IgD-negative memory B cell (primary cell): ENCODE results near the gene MGAT3. TPM values are rescaled to one million over a fixed set of nuclear protein-coding genes. Genes with fewer than 3 reads are reported as not detected.
A peak's percentile ranks its signal among the peaks of the same experiment; 100 is the strongest.
"Not testable (repeated sequence)": the region's sequence is repeated elsewhere in the genome, so short reads cannot be mapped to it uniquely, and the experiment has no call there.

Experiments used
- H3K27ac Mint-ChIP-seq, 3 donors: one replicate each; pipeline ENCODE4 v1.8.0; 2020 to 2022; ENCODE audit warnings: mild to moderate bottlenecking in 3 of 3, mixed read lengths in 3 of 3, moderate library complexity in 1 of 3
- H3K27me3 Mint-ChIP-seq: one replicate; pipeline ENCODE4 v1.8.0; 2021; ENCODE audit warnings: mixed read lengths
- H3K36me3 Mint-ChIP-seq: one replicate; pipeline ENCODE4 v1.8.0; 2020; ENCODE audit warnings: mild to moderate bottlenecking, mixed read lengths
- H3K4me1 Mint-ChIP-seq, 3 donors: one replicate each; pipeline ENCODE4 v1.8.0; 2020 to 2022; ENCODE audit warnings: mixed read lengths in 3 of 3, mild to moderate bottlenecking in 1 of 3
- H3K4me3 Mint-ChIP-seq, 4 donors: one replicate each; pipeline ENCODE4 v1.8.0; 2020 to 2022; ENCODE audit warnings: mild to moderate bottlenecking in 4 of 4, mixed read lengths in 4 of 4, moderate library complexity in 3 of 4
- H3K9me3 Mint-ChIP-seq, 3 donors: one replicate each; pipeline ENCODE4 v1.8.0; 2020 to 2021; ENCODE audit warnings: mixed read lengths in 3 of 3, mild to moderate bottlenecking in 1 of 3
- polyA plus RNA-seq: library from polyadenylated mRNA; unstranded; fragments of 300-500 nt; fragmentation: Illumina TruSeq; gene quantifications from one replicate; pipeline ENCODE4 v1.2.3, GENCODE V29; 2021

MGAT3 gene
- polyA plus RNA-seq, 1 donor from 2014 or later: 2.1 TPM

DNA sequence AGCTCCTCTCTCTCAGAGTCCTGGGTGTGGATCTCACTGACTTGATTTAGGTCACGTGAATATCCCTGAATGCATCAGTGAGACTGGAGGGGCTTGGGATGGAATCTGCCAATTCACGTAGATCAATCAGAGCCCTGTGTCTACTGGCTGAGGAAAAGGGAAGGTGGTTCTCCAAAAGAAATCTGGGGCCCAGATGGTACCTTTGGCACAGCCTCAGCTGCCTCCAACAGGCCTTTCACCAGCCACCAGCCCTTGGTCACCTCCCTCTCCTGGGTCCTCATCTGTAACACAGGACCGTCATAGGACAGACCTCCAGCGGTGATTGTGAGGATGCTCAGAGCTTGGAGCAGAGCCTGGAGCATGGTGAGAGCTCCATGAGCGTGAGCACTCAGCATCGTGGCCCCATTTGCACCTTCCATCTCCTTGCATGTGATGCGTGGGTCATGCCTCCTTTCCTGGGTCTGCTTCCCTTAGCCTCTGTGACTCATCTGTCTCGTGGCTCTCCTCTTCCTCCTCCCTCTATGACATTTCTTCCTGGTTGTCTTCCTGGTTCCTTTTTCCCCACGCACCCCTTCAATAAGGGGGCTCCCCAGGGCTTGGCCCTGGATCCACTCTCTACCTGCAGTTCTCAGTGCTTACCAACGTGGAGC is 37.8 kb downstream of the MGAT3 start:
- H3K4me1 Mint-ChIP-seq: peaks cover 16 to 21% (median 17%) of the 10 kb centered on the region in 3 donors
- no peaks in the 10 kb centered on the region for H3K9me3 Mint-ChIP-seq
- H3K36me3 Mint-ChIP-seq: no peaks in the 10 kb centered on the region
- H3K27me3 Mint-ChIP-seq: no peaks in the 10 kb centered on the region
- no peak overlapping the region for H3K4me3 Mint-ChIP-seq
- peak overlapping the region in 1 of 3 donors; percentile 74 for H3K27ac Mint-ChIP-seq

DNA sequence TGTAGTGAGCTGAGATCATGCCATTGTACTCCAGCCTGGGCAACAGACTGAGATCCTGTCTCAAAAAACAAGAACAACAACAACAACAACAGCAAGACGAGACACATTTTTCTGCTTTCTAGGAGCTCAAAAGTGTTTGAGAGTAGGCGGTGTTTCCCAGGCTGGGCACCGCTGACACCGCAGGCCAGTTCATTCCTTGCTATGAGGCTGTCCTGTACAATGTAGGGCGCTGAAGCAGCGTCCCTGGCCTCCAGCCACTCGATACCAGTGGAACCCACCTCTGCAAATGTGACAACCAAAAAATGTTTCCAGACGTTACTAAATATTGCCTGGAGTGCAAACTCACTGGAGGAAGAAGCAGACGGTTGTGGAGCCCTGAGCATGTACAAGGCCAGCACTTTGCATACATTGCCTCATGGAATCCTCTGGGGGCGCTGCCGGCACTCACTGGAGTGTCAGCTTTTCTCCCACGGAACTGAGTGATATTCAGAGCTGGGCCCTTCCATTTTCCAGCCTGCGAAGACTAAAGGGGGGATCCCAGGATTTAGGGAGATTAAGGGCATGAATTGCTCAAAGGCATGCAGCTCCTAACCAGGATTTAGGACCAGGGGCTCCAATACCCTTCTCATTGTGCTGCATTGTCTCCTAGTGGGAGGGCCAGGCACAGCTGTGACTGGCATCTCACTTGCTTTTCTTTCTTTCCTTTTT is 39.5 kb downstream of the MGAT3 start:
- Mint-ChIP-seq H3K4me1 (peaks cover 10 to 14% (median 11%) of the 10 kb centered on the region in 3 donors), H3K27me3 (no peaks in the 10 kb centered on the region), H3K9me3 (no peaks in the 10 kb centered on the region), H3K36me3 (no peaks in the 10 kb centered on the region), H3K27ac (peak overlapping the region; percentile 25 to 52 (median 31)), H3K4me3 (peak overlapping the region in 1 of 4 donors; percentile 3)

DNA sequence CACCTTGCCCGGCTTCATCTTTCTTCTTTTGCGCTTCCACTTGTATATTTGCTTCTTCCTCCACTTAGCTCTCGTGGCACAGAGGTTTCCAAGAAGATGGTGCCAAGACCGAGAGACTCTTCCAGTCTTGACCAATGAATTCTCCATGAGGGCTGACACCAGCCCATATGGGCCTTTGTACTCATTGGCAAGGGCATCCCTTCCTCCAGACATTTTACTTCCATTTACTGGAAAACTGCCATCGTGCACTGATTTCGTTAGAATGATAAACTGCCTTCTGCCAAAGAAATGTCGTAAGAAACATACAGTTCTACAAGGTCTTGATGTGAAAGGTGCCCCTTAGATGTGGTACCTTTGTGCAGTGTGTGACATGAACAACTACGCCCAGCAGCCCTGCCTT is 40.6 kb downstream of the MGAT3 start:
- peaks cover 14 to 19% (median 16%) of the 10 kb centered on the region in 3 donors for H3K4me1 Mint-ChIP-seq

DNA sequence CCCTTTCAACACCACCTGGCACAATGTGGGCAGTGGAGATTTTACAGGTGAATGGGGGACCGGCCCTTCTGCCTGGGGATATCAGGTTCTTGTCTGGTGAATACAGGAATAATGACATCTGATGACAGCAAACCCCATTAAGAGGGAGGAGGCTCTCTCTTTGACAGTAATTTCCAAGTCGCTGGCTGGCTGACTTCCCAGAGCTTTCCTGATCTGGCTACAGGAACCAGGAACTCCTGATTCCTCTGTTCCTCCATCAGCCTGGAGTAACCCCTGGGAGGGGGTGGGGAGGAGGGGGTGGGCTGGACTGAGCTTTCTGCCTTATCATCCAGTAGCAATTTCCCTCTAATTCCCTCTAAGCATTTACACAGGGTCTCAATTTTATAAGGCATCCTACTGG is 41.6 kb downstream of the MGAT3 start:
- H3K36me3 Mint-ChIP-seq: peaks cover 2% of the 10 kb centered on the region
- H3K4me3 Mint-ChIP-seq: no peak overlapping the region
- no peaks in the 10 kb centered on the region for H3K27me3 Mint-ChIP-seq
- no peaks in the 10 kb centered on the region for H3K9me3 Mint-ChIP-seq
- peaks cover 18% of the 10 kb centered on the region in 3 donors for H3K4me1 Mint-ChIP-seq
- H3K27ac Mint-ChIP-seq: no peak overlapping the region

More for the DNA sequence above, 40.6 kb downstream of the MGAT3 start:
- Mint-ChIP-seq H3K9me3 (no peaks in the 10 kb centered on the region), H3K36me3 (peaks cover 2% of the 10 kb centered on the region), H3K27ac (peak overlapping the region in 1 of 3 donors; percentile 21), H3K27me3 (no peaks in the 10 kb centered on the region), H3K4me3 (no peak overlapping the region)

DNA sequence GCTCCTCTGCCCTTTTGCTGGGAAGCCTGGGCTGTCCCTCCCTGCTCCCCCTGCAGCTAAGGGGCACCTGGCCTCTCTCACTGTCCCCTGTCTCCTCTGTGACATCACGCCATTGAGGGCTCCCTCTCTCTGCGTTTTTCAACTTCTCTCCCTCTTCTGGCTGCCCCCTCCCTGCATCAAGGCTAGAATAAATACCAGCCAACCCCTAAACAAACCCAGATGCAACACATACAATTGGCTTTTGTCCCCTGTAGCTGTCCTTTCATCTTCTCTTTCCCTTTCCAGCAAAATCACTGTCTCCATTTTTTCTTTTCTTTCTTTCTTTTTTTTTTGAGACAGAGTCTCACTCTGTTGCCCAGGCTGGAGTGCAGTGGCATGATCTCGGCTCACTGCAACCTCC is 42.0 kb downstream of the MGAT3 start:
- Mint-ChIP-seq H3K4me3 (peak overlapping the region in 1 of 4 donors; percentile 26), H3K27ac (no peak overlapping the region), H3K27me3 (no peaks in the 10 kb centered on the region), H3K9me3 (no peaks in the 10 kb centered on the region), H3K36me3 (peaks cover 5% of the 10 kb centered on the region), H3K4me1 (peaks cover 19 to 20% (median 19%) of the 10 kb centered on the region in 3 donors)

DNA sequence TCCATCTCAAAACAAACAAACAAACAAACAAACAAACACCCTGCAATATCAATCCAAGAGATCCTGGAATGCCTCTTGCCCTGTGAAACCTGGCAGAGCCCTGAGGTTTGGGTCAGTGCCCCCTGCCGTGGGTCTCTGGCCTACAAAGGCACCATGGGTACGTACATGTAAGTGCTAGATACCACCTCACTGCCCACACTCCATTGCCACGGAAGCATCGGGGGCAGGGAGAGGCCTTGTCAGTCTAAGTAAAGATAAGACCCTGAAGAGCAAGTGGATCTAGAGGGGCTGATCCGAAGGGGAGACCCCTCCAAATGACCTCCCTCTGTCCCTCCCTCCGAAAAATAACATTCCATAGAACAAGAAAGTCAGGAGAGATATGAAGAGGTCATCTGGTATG is 43.3 kb downstream of the MGAT3 start:
- Mint-ChIP-seq H3K27ac (peak overlapping the region in 2 of 3 donors; percentile 39 to 51), H3K4me1 (peaks cover 19 to 22% (median 19%) of the 10 kb centered on the region in 3 donors), H3K9me3 (no peaks in the 10 kb centered on the region), H3K4me3 (peak overlapping the region in 1 of 4 donors; percentile 59), H3K36me3 (peaks cover 6% of the 10 kb centered on the region), H3K27me3 (no peaks in the 10 kb centered on the region)

DNA sequence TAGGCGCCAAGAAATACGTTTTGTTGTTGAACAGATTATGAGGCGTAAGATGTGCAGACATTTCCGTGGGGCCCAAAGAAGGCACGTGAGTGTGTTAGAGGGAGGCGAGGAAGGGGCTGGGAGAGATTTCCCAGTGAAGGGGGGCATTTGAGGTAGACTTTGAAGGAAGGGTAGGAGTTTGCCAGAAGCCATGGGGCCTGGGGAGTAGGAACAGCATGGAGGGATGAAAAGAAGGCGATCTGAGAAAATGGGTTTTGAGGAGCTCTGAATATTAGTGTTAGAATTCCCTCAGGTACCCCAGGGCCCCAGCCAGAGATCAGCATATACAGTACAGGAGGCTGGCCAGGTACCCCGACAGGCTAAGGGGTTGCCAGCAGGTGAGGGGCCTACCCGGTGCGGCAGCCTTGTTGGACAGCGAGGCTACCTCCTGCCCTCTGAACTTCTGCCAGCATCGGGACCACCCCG is 44.9 kb downstream of the MGAT3 start:
- Mint-ChIP-seq H3K27ac (peak overlapping the region; percentile 5 to 93 (median 92)), H3K4me3 (peak overlapping the region; percentile 87 to 99 (median 96)), H3K36me3 (peaks cover 11% of the 10 kb centered on the region), H3K9me3 (no peaks in the 10 kb centered on the region), H3K4me1 (peaks cover 22 to 26% (median 23%) of the 10 kb centered on the region in 3 donors), H3K27me3 (no peaks in the 10 kb centered on the region)

DNA sequence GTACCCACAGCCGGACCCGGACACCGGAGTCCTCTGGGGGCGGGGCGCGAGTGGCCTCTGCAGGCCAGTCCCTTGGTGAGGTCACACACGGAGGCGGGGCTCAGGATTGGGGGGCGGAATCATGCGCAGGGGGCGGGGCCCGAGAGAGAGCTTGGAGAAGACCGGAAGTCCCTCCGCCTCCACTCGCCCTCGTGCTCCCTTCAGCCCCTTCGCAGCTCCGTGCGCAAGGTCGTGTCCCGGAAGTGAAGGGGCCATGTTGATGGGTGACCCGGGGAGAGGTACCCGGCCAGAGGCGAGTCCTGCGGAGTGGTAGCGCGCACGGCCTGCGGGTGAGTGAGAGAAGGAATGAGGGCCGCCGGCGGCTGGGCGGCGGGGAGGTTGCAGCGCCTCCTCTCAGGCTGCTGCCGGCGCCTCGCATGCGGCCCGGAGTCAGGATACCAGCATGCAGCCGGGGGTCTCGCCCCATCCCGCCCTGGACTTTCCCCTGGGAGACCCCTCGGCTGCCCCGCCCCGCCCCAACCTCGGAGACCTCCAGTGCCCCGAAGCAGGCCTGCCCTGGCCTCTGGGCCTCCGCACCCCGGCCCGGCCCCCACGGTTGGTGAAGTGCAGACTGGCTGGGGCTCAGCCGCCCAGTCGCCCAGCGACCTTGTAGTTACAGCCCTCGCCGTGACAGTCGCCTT is 45.4 kb downstream of the MGAT3 start, which contains the start of gene MIEF1:
Gene MIEF1 (plus strand): TSS at position 182 of the 680 bp plus-strand sequence. CDS start 9,005 bp downstream, outside the sequence.
- Mint-ChIP-seq H3K27ac (peak within 1 kb of the TSS; percentile 75 to 93 (median 92)), H3K36me3 (peaks cover 11% of the 10 kb centered on the region), H3K4me3 (peak within 1 kb of the TSS; percentile 87 to 99 (median 96)), H3K4me1 (peaks cover 23 to 25% (median 25%) of the 10 kb centered on the region in 3 donors), H3K27me3 (no peaks in the 10 kb centered on the region), H3K9me3 (no peaks in the 10 kb centered on the region)

DNA sequence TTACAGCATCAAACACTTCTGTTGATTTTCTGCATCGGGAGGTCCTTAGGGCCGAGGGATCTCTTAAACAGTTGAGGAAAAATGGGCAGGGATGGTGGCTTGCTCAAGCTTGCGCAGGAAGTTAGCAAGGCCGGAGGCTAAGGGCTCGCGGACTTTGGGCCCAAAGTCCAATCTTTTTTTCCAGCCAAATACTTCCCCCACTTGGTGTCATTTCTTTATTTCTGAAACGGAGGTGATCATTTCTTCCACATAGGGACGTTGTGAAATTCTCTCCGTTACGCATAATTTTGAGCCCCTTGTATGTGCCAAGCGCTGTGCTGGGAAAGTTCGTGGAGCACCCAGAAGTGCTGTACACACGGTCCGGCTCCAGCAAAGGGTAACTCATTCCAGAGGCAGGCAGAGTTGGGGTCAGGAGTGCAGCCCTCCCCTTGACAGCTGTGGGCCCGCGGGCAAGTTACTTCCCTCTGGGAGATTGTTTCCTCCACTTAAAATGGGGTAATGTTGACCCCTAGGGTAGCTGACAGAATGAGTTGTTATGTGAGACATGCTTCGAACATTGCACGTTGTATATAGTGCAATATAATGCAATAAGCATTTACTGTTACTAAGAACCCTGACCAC is 46.1 kb downstream of the MGAT3 start:
- Mint-ChIP-seq H3K9me3 (no peaks in the 10 kb centered on the region), H3K36me3 (peaks cover 11% of the 10 kb centered on the region), H3K27ac (peak overlapping the region; percentile 39 to 93 (median 75)), H3K4me1 (peaks cover 23 to 25% (median 24%) of the 10 kb centered on the region in 3 donors), H3K27me3 (no peaks in the 10 kb centered on the region), H3K4me3 (peak overlapping the region; percentile 87 to 99 (median 96))

DNA sequence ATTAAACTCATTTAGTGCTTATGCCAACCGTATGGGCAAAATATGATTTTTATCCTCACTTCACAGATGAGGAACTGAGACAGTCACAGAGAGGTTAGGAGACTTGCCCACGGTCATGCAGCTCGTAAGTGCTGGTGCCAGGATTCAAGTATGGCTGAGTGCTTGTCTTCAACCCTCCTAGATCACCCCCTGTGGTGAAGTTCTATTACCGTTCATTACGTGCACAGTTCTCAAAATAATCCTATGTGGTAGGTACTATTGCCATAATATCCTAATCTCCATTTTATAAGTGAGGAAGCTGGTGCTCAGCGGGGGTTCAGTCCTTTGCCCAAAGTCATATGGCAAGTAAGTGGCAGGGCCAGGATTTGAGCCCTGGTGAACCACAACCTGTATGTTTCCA is 46.8 kb downstream of the MGAT3 start:
- Mint-ChIP-seq H3K36me3 (peaks cover 11% of the 10 kb centered on the region), H3K4me1 (peaks cover 26 to 30% (median 28%) of the 10 kb centered on the region in 3 donors), H3K9me3 (no peaks in the 10 kb centered on the region), H3K4me3 (peak overlapping the region; percentile 87 to 98 (median 94)), H3K27ac (peak overlapping the region in 2 of 3 donors; percentile 35 to 75), H3K27me3 (no peaks in the 10 kb centered on the region)

DNA sequence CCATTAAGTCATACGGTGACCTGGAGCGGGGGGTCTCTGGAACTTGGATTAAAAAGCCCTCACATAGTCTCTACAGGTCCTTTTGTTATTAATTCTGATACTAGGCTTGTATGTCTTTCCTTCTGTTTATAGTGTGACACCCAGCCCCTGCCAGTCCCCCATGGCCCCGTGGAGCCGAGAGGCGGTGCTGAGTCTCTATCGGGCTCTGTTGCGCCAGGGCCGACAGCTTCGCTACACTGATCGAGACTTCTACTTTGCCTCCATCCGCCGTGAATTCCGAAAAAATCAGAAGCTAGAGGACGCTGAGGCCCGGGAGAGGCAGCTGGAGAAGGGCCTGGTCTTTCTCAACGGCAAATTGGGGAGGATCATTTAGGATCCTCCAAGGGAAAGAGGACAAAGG is 47.3 kb downstream of the MGAT3 start:
- peaks cover 29 to 33% (median 29%) of the 10 kb centered on the region in 3 donors for H3K4me1 Mint-ChIP-seq
- peak overlapping the region; percentile 74 to 98 (median 91) for H3K4me3 Mint-ChIP-seq
- peaks cover 11% of the 10 kb centered on the region for H3K36me3 Mint-ChIP-seq
- no peaks in the 10 kb centered on the region for H3K9me3 Mint-ChIP-seq
- no peaks in the 10 kb centered on the region for H3K27me3 Mint-ChIP-seq
- peak overlapping the region in 2 of 3 donors; percentile 11 to 35 for H3K27ac Mint-ChIP-seq

DNA sequence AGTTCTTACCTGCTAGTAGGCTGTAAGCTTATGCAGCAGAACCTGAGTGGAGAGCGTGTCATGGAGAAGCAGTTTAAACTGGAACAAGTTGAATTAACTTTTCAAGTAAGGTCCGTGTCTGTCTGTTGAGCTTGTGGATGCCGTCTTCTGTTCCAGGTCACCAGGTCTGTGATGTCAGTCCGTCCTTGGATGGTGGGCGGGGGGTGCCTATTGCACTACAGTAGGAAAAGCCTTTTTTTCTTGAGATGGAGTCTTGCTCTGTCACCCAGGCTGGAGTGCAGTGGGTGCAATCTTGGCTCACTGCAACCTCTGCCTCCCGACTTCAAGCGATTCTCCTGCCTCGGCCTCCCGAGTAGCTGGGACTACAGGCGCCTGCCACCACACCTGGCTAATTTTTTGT is 50.2 kb downstream of the MGAT3 start:
- peaks cover 32 to 39% (median 32%) of the 10 kb centered on the region in 3 donors for H3K4me1 Mint-ChIP-seq
- peak overlapping the region in 1 of 3 donors; percentile 12 for H3K27ac Mint-ChIP-seq
- not testable (repeated sequence) for H3K27me3 Mint-ChIP-seq, H3K4me3 Mint-ChIP-seq, H3K9me3 Mint-ChIP-seq
- H3K36me3 Mint-ChIP-seq: peaks cover 14% of the 10 kb centered on the region

DNA sequence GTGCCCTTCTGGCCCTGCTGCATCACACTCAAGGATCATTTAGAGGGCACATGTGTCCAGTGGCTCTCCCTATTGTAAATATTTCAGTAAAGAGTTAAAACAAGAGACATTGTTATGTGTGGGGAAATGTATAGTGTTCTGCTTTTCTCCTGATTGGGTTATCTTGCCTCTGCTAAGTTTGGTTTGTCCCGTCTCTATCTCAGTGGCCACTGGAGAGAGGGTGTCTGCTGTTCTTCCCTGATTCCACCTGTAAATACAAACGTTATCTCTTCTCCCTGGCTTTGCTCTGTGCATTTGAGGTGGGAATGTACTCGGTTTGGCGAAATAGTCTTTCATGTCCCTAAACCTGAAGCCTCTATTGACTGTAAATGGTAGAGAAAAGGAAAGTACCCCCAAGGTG is 51.6 kb downstream of the MGAT3 start:
- Mint-ChIP-seq H3K36me3 (peaks cover 12% of the 10 kb centered on the region), H3K27me3 (no peaks in the 10 kb centered on the region), H3K4me1 (peaks cover 26 to 32% (median 28%) of the 10 kb centered on the region in 3 donors), H3K4me3 (peak overlapping the region in 2 of 4 donors; percentile 28 to 63), H3K27ac (peak overlapping the region in 2 of 3 donors; percentile 13 to 77), H3K9me3 (no peaks in the 10 kb centered on the region)

DNA sequence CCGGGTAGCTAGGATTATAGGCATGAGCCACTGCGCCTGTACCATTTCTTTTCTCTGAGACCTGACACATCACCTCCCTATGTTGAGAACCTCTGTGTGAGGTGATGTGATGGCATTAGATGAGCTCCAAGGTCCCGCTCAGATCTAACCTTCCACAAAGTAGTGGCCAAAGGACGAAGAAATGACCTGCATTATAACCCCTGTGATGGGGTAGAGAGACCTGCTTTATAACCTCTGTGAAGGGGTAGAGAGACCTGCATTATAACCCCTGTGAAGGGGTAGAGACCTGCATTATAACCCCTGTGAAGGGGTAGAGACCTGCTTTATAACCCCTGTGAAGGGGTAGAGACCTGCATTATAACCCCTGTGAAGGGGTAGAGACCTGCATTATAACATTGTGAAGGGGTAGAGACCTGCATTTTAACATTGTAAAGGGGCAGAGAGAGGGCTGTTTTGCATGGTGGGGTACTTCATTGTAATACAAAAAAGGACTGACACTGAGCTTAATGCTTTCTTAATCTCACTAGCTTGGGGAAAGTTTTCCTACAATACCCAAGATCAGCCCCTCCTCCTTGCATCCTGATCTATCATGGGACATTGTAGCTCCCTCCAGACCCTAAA is 53.8 kb downstream of the MGAT3 start:
- H3K36me3 Mint-ChIP-seq: peaks cover 5% of the 10 kb centered on the region
- H3K9me3 Mint-ChIP-seq: no peaks in the 10 kb centered on the region
- peaks cover 24 to 31% (median 31%) of the 10 kb centered on the region in 3 donors for H3K4me1 Mint-ChIP-seq
- H3K27me3 Mint-ChIP-seq: no peaks in the 10 kb centered on the region
- H3K4me3 Mint-ChIP-seq: peak overlapping the region in 1 of 4 donors; percentile 23
- H3K27ac Mint-ChIP-seq: peak overlapping the region in 1 of 3 donors; percentile 31
